Effector memory CD8-positive, alpha-beta T cell (primary cell): ENCODE measurements around the gene TRIM2.

Experiments used
- ATAC-seq: fragments of 150-1000 bp; cut with Tn5 transposase; replicated peaks from 2 replicates; pipeline ENCODE4 v1.10.0; 2021; ENCODE audit warnings: mild to moderate bottlenecking, moderate library complexity
- DNase-seq, 3 experiments: peaks; one replicate each; pipeline ENCODE4 v3.0.0; 2021
- H3K27ac Mint-ChIP-seq, 2 donors: one replicate each; pipeline ENCODE4 v1.8.0; 2022; ENCODE audit warnings: mild to moderate bottlenecking in 2 of 2, mixed read lengths in 2 of 2, moderate library complexity in 2 of 2
- H3K27me3 Mint-ChIP-seq, 2 donors: one replicate each; pipeline ENCODE4 v1.8.0; 2022; ENCODE audit warnings: mixed read lengths in 2 of 2
- H3K36me3 Mint-ChIP-seq: one replicate; pipeline ENCODE4 v1.8.0; 2022; ENCODE audit warnings: mild to moderate bottlenecking, moderate library complexity, mixed read lengths; ENCODE audit not compliant: insufficient read depth
- H3K4me1 Mint-ChIP-seq, 2 donors: one replicate each; pipeline ENCODE4 v1.8.0; 2022; ENCODE audit warnings: low read depth in 2 of 2, mixed read lengths in 2 of 2
- H3K4me3 Mint-ChIP-seq, 2 donors: one replicate each; pipeline ENCODE4 v1.8.0; 2022; ENCODE audit warnings: mild to moderate bottlenecking in 2 of 2, mixed read lengths in 2 of 2, moderate library complexity in 2 of 2
- H3K9me3 Mint-ChIP-seq, 2 donors: one replicate each; pipeline ENCODE4 v1.8.0; 2022; ENCODE audit warnings: mixed read lengths in 2 of 2

The TRIM2 gene

DNA sequence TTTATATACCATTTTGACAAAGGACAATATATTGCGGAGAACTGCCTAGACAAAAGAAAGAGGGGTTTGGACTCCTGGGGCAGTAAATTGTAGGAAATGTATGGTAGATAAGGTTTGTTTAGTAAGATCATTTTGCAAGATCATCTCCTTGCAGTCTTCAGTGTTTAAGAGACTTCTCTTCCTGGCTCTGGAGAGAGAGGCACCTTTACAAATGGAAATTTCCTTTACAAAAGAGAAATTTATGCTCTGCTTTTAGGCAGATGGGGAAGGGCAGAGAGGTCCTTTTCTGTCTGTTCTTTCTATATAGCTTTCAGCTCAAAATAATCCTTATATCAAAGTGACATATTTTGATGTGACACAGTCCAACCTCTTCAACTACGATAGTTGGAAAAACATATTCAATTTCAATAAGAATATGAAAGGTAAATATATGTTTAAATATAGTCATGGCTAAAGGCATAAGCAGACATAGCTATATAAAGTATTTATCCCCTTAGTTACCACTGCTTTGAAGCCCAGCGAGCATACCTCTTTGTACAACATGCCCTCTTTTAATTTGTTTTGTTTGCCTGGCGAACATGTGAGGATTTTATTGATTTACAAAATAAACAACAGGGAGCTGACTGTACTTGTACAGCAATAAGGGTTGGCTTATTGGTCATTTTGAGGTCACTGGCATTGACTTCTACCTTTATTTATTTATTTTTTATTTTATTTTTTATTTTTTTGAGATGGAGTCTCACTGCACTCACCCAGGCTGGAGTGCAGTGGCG is 65.2 kb downstream of the TRIM2 start:
- Mint-ChIP-seq H3K36me3 (no peaks in the 10 kb centered on the region), H3K27ac (no peak overlapping the region), H3K4me3 (no peak overlapping the region), H3K27me3 (peaks cover 11 to 14% of the 10 kb centered on the region in 2 donors), H3K9me3 (no peaks in the 10 kb centered on the region), H3K4me1 (peaks cover 0 to 3% of the 10 kb centered on the region in 2 donors)
- no peak for ATAC-seq
- no peak for DNase-seq

DNA sequence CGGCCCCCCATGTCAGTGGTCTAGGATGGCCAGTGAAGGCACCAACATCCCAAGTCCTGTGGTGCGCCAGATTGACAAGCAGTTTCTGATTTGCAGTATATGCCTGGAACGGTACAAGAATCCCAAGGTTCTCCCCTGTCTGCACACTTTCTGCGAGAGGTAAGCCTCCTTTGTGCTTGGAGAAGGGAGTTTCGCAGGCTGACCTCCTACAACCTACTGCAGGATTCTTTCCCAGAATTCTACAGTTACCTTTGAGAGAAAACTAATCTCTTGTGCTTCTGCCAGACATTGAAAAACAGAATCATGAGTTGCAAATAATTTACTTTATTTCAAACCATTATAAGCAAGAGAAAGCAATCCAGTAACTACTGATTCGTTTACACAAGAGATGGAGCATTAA is 66.1 kb downstream of the TRIM2 start:
- H3K4me3 Mint-ChIP-seq, result no peak overlapping the region
- ATAC-seq, result no peak
- DNase-seq, result no peak
- H3K9me3 Mint-ChIP-seq, result no peaks in the 10 kb centered on the region
- H3K4me1 Mint-ChIP-seq, result peaks cover 0 to 3% of the 10 kb centered on the region in 2 donors
- H3K36me3 Mint-ChIP-seq, result no peaks in the 10 kb centered on the region
- peaks cover 12 to 16% of the 10 kb centered on the region in 2 donors for H3K27me3 Mint-ChIP-seq
- H3K27ac Mint-ChIP-seq, result no peak overlapping the region

- no peaks in the 10 kb centered on the region for H3K36me3 Mint-ChIP-seq
- no peak overlapping the region for H3K4me3 Mint-ChIP-seq
- H3K27ac Mint-ChIP-seq, result no peak overlapping the region
- ATAC-seq (no peak), DNase-seq (no peak)
- no peaks in the 10 kb centered on the region for H3K9me3 Mint-ChIP-seq
- H3K27me3 Mint-ChIP-seq, result peaks cover 12 to 16% of the 10 kb centered on the region in 2 donors
- peaks cover 0 to 3% of the 10 kb centered on the region in 2 donors for H3K4me1 Mint-ChIP-seq
Measured at GRCh38 chr4:153271820-153272219, 67.6 kb downstream of the TRIM2 start.

- no peaks in the 10 kb centered on the region for H3K9me3 Mint-ChIP-seq
- DNase-seq (no peak), ATAC-seq (no peak)
- peaks cover 9 to 12% of the 10 kb centered on the region in 2 donors for H3K27me3 Mint-ChIP-seq
- no peak overlapping the region for H3K4me3 Mint-ChIP-seq
- no peak overlapping the region for H3K27ac Mint-ChIP-seq
- no peaks in the 10 kb centered on the region for H3K36me3 Mint-ChIP-seq
- peaks cover 0 to 3% of the 10 kb centered on the region in 2 donors for H3K4me1 Mint-ChIP-seq
Measured at GRCh38 chr4:153273751-153274150, 69.5 kb downstream of the TRIM2 start.

GRCh38 chr4:153274967-153275366 is 70.7 kb downstream of the TRIM2 start:
- Mint-ChIP-seq H3K4me3 (no peak overlapping the region), H3K9me3 (no peaks in the 10 kb centered on the region), H3K27me3 (peaks cover 9 to 12% of the 10 kb centered on the region in 2 donors), H3K4me1 (peaks cover 0 to 3% of the 10 kb centered on the region in 2 donors), H3K27ac (no peak overlapping the region), H3K36me3 (no peaks in the 10 kb centered on the region)
- DNase-seq (no peak), ATAC-seq (no peak)

- peaks cover 0 to 3% of the 10 kb centered on the region in 2 donors for H3K4me1 Mint-ChIP-seq
- H3K27ac Mint-ChIP-seq, result no peak overlapping the region
- H3K36me3 Mint-ChIP-seq, result no peaks in the 10 kb centered on the region
- no peak for DNase-seq
- ATAC-seq, result no peak
- no peak overlapping the region for H3K4me3 Mint-ChIP-seq
- H3K9me3 Mint-ChIP-seq, result no peaks in the 10 kb centered on the region
- peaks cover 9 to 12% of the 10 kb centered on the region in 2 donors for H3K27me3 Mint-ChIP-seq
Measured at GRCh38 chr4:153275380-153276276, 71.4 kb downstream of the TRIM2 start.

GRCh38 chr4:153276971-153277370 is 72.7 kb downstream of the TRIM2 start:
- Mint-ChIP-seq H3K9me3 (no peaks in the 10 kb centered on the region), H3K27ac (no peak overlapping the region), H3K27me3 (peaks cover 9 to 12% of the 10 kb centered on the region in 2 donors), H3K4me3 (no peak overlapping the region), H3K36me3 (no peaks in the 10 kb centered on the region), H3K4me1 (peaks cover 0 to 3% of the 10 kb centered on the region in 2 donors)
- ATAC-seq, result no peak
- no peak for DNase-seq

GRCh38 chr4:153281476-153281875 is 77.2 kb downstream of the TRIM2 start:
- ATAC-seq, result no peak
- Mint-ChIP-seq H3K27ac (no peak overlapping the region), H3K4me3 (no peak overlapping the region), H3K27me3 (no peaks in the 10 kb centered on the region), H3K4me1 (peaks cover 0 to 3% of the 10 kb centered on the region in 2 donors), H3K9me3 (peaks cover 0 to 2% of the 10 kb centered on the region in 2 donors), H3K36me3 (no peaks in the 10 kb centered on the region)
- no peak for DNase-seq

DNA sequence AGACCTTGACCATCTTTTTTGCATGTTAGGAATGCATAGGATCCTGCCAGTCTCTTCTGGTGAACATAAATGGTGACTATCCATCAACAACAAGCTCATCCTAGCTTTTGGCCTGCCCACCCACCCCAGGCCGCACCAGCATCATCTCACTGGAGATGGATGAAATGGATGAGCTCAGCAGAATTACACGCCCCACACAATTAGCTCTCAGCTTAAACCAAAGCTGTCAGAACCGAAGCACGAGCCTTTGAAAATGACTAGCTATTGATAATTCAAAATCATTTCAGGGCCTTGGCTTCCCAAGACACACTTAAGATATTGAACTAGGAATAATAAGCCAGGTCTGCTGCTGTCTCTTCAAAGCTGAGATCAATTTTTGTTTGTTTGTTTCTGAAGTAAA is 77.8 kb downstream of the TRIM2 start:
- peaks cover 0 to 2% of the 10 kb centered on the region in 2 donors for H3K9me3 Mint-ChIP-seq
- no peaks in the 10 kb centered on the region for H3K36me3 Mint-ChIP-seq
- H3K4me1 Mint-ChIP-seq, result peaks cover 0 to 3% of the 10 kb centered on the region in 2 donors
- ATAC-seq (no peak), DNase-seq (no peak)
- H3K4me3 Mint-ChIP-seq, result no peak overlapping the region
- H3K27me3 Mint-ChIP-seq, result no peaks in the 10 kb centered on the region
- no peak overlapping the region for H3K27ac Mint-ChIP-seq

GRCh38 chr4:153283260-153283659 is 79.0 kb downstream of the TRIM2 start:
- H3K4me1 Mint-ChIP-seq, result no peaks in the 10 kb centered on the region
- no peak overlapping the region for H3K27ac Mint-ChIP-seq
- DNase-seq (no peak), ATAC-seq (no peak)
- H3K36me3 Mint-ChIP-seq, result no peaks in the 10 kb centered on the region
- H3K27me3 Mint-ChIP-seq, result no peaks in the 10 kb centered on the region
- H3K9me3 Mint-ChIP-seq, result peaks cover 0 to 2% of the 10 kb centered on the region in 2 donors
- no peak overlapping the region for H3K4me3 Mint-ChIP-seq

DNA sequence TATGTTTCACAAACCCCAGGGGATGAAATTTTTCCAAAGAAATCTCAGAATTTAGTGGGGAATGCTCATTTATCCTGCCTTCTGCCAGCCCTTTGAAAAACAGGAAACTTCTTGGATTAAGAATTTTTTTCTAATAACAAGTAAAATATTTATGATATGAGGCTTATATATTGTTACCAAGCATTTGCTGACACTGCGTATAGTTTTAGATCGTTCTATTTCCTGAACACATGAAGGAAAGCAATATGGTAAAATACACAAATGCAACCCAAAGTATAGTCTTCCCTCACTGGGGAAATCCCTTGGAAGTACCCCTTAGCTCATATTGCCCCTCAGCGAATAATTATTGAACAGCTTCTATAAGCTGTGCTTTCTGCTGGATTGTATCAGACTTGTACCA is 85.9 kb downstream of the TRIM2 start:
- no peaks in the 10 kb centered on the region for H3K36me3 Mint-ChIP-seq
- no peaks in the 10 kb centered on the region for H3K4me1 Mint-ChIP-seq
- H3K27me3 Mint-ChIP-seq, result peaks cover 10 to 22% of the 10 kb centered on the region in 2 donors
- H3K4me3 Mint-ChIP-seq, result no peak overlapping the region
- no peak overlapping the region for H3K27ac Mint-ChIP-seq
- DNase-seq (no peak), ATAC-seq (no peak)
- no peaks in the 10 kb centered on the region for H3K9me3 Mint-ChIP-seq

DNA sequence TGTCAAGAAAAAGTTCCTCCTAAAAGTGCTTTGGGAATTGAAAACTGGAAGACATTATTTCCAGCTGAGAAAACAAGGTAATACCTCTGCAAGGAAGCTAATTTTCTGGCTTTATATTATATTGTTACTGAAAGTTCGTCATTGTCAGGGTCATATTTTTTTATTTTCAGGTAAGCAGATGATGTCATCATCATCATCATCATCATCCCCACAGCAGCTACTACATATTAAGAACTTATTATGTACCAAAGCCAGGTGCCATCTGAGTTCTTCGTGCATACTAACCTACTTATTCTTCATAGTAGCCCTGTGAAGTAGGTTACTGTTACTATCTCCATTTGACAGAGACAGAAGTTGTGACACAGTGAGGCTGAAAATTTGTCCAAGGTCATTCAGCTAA is 87.3 kb downstream of the TRIM2 start:
- no peaks in the 10 kb centered on the region for H3K4me1 Mint-ChIP-seq
- H3K27ac Mint-ChIP-seq, result no peak overlapping the region
- ATAC-seq, result no peak
- no peaks in the 10 kb centered on the region for H3K9me3 Mint-ChIP-seq
- peaks cover 18 to 23% of the 10 kb centered on the region in 2 donors for H3K27me3 Mint-ChIP-seq
- DNase-seq, result no peak
- peaks cover 3% of the 10 kb centered on the region for H3K36me3 Mint-ChIP-seq
- no peak overlapping the region for H3K4me3 Mint-ChIP-seq

DNA sequence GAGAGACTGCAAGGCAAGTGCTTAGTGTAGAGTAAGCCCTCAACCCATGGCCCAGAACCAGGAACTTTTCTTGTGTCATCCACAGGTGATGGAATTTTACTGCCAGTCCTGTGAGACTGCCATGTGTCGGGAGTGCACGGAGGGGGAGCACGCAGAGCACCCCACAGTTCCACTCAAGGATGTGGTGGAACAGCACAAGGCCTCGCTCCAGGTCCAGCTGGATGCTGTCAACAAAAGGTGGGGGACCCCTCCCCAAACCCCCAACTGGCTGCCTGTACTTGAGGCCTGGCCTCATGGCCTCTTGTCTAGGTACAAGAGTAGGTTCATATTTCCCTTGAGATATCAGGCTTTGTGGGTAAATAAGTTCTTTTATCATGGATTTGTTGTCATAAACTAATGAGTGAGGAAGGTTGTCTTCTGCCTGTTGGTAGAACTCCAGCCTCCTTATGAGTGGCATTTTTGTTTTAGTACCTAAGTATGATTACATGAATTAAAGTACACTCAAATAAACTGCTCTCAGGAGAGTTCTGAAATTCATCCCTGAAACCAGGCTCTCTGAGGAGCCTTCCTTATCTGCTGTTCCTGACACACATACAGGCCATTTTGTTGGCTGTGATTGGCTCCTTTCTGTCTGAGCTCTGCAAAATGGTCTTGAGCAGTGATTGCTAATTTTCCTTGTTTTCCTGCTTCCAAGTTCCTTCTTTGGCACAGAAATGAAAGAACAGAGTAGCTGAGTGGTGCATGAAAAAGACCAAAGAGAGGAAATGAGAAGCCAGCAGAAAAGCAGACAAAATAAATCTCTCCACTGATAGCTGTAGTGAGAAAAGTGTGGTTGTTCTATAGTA is 88.9 kb downstream of the TRIM2 start:
- Mint-ChIP-seq H3K4me3 (no peak overlapping the region), H3K36me3 (peaks cover 3% of the 10 kb centered on the region), H3K9me3 (no peaks in the 10 kb centered on the region), H3K27ac (no peak overlapping the region), H3K27me3 (peaks cover 18 to 23% of the 10 kb centered on the region in 2 donors), H3K4me1 (no peaks in the 10 kb centered on the region)
- no peak for ATAC-seq
- DNase-seq, result no peak
